Right lobe of liver (tissue), 4 donors: ENCODE results near the gene COQ5.

Source experiments
- CTCF ChIP-seq, 4 donors: fragments of 200-600 bp in 3 of 4; fragments of 450-650 bp in 1 of 4; IDR thresholded peaks; one replicate each; pipeline versions ENCODE4 v1.5.1 to v1.8.0; 2016 to 2022; ENCODE audit warnings: antibody characterized with exemption in 4 of 4, mild to moderate bottlenecking in 2 of 4
- POLR2A ChIP-seq: fragments of 450-650 bp; IDR thresholded peaks from one replicate; pipeline ENCODE4 v1.6.1; 2017; ENCODE audit warnings: antibody characterized with exemption, mild to moderate bottlenecking
- donor health status: DM: no; HTN: no; CAD: no.
- donor health status: DM: no; HTN: no; CAD: no.
- donor health status: DM: no; HTN: yes; CAD: no.

- TF ChIP-seq CTCF (IDR thresholded peaks at IDR 0.05) (no peak), POLR2A (no peak)
Measured at GRCh38 chr12:120522568-120522967, 6.4 kb downstream of the COQ5 start.
